Activated CD4-positive, CD25-positive, alpha-beta regulatory T cell treated with anti-CD3 and anti-CD28 coated beads, Interleukin-2, amount 50 U/mL, for 24 hours (primary cell): Measurements from ENCODE around the gene PITHD1.
"Not testable (repeated sequence)": the region's sequence is repeated elsewhere in the genome, so short reads cannot be mapped to it uniquely, and the experiment has no call there.

Experiments
- ATAC-seq, 2 donors: fragments of 150-1000 bp; cut with Tn5 transposase; one replicate each; pipeline ENCODE4 v1.10.0; 2021; ENCODE audit warnings: mild to moderate bottlenecking in 1 of 2, moderate library complexity in 1 of 2

The PITHD1 gene

GRCh38 chr1:23799570-23800399 is 21.6 kb downstream of the PITHD1 start:
- no peak for ATAC-seq

- ATAC-seq = peak; percentile 92
Observed at GRCh38 chr1:23800400-23801337, 22.5 kb downstream of the PITHD1 start, which contains the start of gene GALE. TSS of gene GALE (minus strand) at chr1:23800754. CDS start at chr1:23799007, 1,747 bp downstream.

GRCh38 chr1:23801338-23801748 is 23.1 kb downstream of the PITHD1 start:
- ATAC-seq = no peak

GRCh38 chr1:23801876-23802275 is 23.7 kb downstream of the PITHD1 start:
- ATAC-seq = no peak

- ATAC-seq = not testable (repeated sequence)
Observed at GRCh38 chr1:23802809-23803342, 24.7 kb downstream of the PITHD1 start.

- no peak for ATAC-seq
Observed at GRCh38 chr1:23803674-23804073, 25.5 kb downstream of the PITHD1 start.

GRCh38 chr1:23804183-23804835 is 26.1 kb downstream of the PITHD1 start:
- ATAC-seq = no peak

GRCh38 chr1:23805025-23805424 is 26.8 kb downstream of the PITHD1 start:
- no peak for ATAC-seq

- ATAC-seq = no peak
Observed at GRCh38 chr1:23806280-23806679, 28.1 kb downstream of the PITHD1 start.

GRCh38 chr1:23807453-23807852 is 29.2 kb downstream of the PITHD1 start:
- no peak for ATAC-seq

- peak; percentile 93 to 95 for ATAC-seq
Observed at GRCh38 chr1:23809751-23810171, 31.5 kb downstream of the PITHD1 start.

- peak; percentile 51 to 61 for ATAC-seq
Observed at GRCh38 chr1:23810818-23811540, 32.8 kb downstream of the PITHD1 start.

GRCh38 chr1:23814016-23814415 is 35.8 kb downstream of the PITHD1 start:
- no peak for ATAC-seq

- ATAC-seq = no peak
Observed at GRCh38 chr1:23816361-23816760, 38.1 kb downstream of the PITHD1 start.

- ATAC-seq = no peak
Observed at GRCh38 chr1:23816906-23817305, 38.7 kb downstream of the PITHD1 start.

GRCh38 chr1:23817633-23818032 is 39.4 kb downstream of the PITHD1 start:
- ATAC-seq = no peak

GRCh38 chr1:23823767-23824166 is 45.5 kb downstream of the PITHD1 start:
- ATAC-seq = no peak

- no peak for ATAC-seq
Observed at GRCh38 chr1:23824711-23825075, 46.5 kb downstream of the PITHD1 start.

GRCh38 chr1:23825076-23825761 is 47.0 kb downstream of the PITHD1 start, which contains the start of gene HMGCL:
TSS of gene HMGCL (minus strand) at chr1:23825429. CDS start at chr1:23825415, 14 bp downstream.
- peak; percentile 90 to 92 for ATAC-seq

GRCh38 chr1:23825762-23826522 is 47.7 kb downstream of the PITHD1 start:
- ATAC-seq = peak; percentile 73 to 83
